ENCODE measurements around the gene PRXL2C.
"Not testable (repeated sequence)": the region's sequence is repeated elsewhere in the genome, so short reads cannot be mapped to it uniquely, and the experiment has no call there.

Gene PRXL2C

GRCh38 chr9:96655198-96655851 lies at the start of gene PRXL2C:
PRXL2C (minus strand) TSS chr9:96655317; CDS start chr9:96655281, 36 bp downstream.
- DNase-seq (ENCODE audit: low spot score) = peak; percentile 91
- peak within 1 kb of the TSS; percentile 82 for H3K4me3 ChIP-seq
- TF ChIP-seq CTCF (IDR thresholded peaks at IDR 0.05) = no peak
- peak within 1 kb of the TSS; percentile 92 to 100 for H3K27ac ChIP-seq

GRCh38 chr9:96700721-96701375 lies 45.7 kb upstream of the PRXL2C start:
- H3K4me3 ChIP-seq; DNase-seq (ENCODE audit: low spot score); H3K27ac ChIP-seq: not testable (repeated sequence)

GRCh38 chr9:96691326-96691725 lies 36.2 kb upstream of the PRXL2C start:
- no peak for TF ChIP-seq CTCF (IDR thresholded peaks at IDR 0.05)
- DNase-seq (ENCODE audit: low spot score) = no peak
- no peak overlapping the region for H3K4me3 ChIP-seq
- no peak overlapping the region for H3K27ac ChIP-seq

GRCh38 chr9:96688745-96689464 lies 33.8 kb upstream of the PRXL2C start:
- Histone ChIP-seq H3K4me3 (no peak overlapping the region), H3K27ac (no peak overlapping the region)
- no peak for DNase-seq (ENCODE audit: low spot score)
- TF ChIP-seq CTCF (IDR thresholded peaks at IDR 0.05) = no peak

- TF ChIP-seq CTCF (IDR thresholded peaks at IDR 0.05) = no peak
- DNase-seq (ENCODE audit: low spot score) = no peak
- Histone ChIP-seq H3K4me3 (no peak overlapping the region), H3K27ac (no peak overlapping the region)
These were observed 33.1 kb upstream of the PRXL2C start for GRCh38 chr9:96688187-96688586.

- Histone ChIP-seq H3K27ac (peak overlapping the region; percentile 48 to 89), H3K4me3 (peak overlapping the region; percentile 73)
- peak; percentile 92 for DNase-seq (ENCODE audit: low spot score)
- peak; percentile 36 for TF ChIP-seq CTCF (IDR thresholded peaks at IDR 0.05)
These were observed 31.7 kb upstream of the PRXL2C start for GRCh38 chr9:96686638-96687335.
